ENCODE data around the gene TDP1. TPM values are rescaled to one million over a fixed set of nuclear protein-coding genes. Genes with fewer than 3 reads are reported as not detected.

Gene TDP1
- total RNA-seq, 1 donor from 2014 or later = 3.4 TPM

DNA sequence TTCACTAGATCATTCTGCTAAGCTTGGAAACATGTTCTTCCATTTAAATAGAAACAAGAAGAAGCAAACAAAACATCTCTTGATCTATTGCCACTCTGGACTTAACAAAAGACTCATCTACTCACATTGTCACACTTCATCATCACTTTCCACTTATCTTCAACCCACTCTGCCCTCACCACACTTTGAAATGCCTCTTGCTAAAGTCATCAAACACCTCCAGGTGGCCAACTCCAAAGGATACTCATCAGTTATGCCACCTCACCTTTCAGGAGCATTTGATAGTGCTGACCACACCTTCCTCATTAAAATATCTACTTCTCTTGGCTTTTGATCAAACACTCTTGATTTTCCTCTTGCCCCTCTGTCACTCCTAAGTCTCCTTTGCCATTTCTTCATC is 8.4 kb upstream of the TDP1 start:
- Histone ChIP-seq H3K4me3 (no peak overlapping the region), H3K27me3 (ENCODE audit: low read depth) (no peaks in the 10 kb centered on the region), H3K36me3 (peaks cover 9% of the 10 kb centered on the region), H3K9me3 (replicated peaks) (no peaks in the 10 kb centered on the region), H3K27ac (replicated peaks) (no peak overlapping the region), H3K4me1 (no peaks in the 10 kb centered on the region)
- no peak for TF ChIP-seq CTCF (IDR thresholded peaks at IDR 0.05; ENCODE audit: borderline replicate concordance)
- intact Hi-C loops (cut with micrococcal nuclease) = no loop called here
- DNase-seq = no peak

DNA sequence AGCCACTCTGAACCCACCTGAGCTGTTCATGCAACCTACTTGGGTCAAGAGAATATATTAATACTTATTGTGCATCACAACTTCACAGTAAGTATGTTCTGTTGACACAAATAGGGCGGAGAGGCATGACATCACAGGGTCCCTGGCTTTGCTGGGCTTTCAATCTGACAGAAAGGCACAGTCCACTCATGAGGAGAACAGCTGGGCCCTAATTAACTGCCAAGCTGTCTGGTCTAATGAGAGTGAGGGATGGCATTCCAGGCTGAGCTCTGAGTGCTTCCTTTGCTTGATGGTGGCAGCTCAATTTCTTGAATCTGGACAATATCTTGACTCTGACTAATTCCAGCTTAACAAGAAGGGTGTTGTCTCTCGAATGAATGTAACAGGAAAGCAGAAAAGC is 3.2 kb upstream of the TDP1 start:
- H3K9me3 ChIP-seq (replicated peaks) = no peaks in the 10 kb centered on the region
- DNase-seq = no peak
- no peaks in the 10 kb centered on the region for H3K27me3 ChIP-seq (ENCODE audit: low read depth)
- peaks cover 9% of the 10 kb centered on the region for H3K36me3 ChIP-seq
- no peak for TF ChIP-seq CTCF (IDR thresholded peaks at IDR 0.05; ENCODE audit: borderline replicate concordance)
- no peak overlapping the region for H3K4me3 ChIP-seq
- H3K27ac ChIP-seq (replicated peaks) = no peak overlapping the region
- peaks cover 25% of the 10 kb centered on the region for H3K4me1 ChIP-seq
- intact Hi-C loops (cut with micrococcal nuclease) = no loop called here

DNA sequence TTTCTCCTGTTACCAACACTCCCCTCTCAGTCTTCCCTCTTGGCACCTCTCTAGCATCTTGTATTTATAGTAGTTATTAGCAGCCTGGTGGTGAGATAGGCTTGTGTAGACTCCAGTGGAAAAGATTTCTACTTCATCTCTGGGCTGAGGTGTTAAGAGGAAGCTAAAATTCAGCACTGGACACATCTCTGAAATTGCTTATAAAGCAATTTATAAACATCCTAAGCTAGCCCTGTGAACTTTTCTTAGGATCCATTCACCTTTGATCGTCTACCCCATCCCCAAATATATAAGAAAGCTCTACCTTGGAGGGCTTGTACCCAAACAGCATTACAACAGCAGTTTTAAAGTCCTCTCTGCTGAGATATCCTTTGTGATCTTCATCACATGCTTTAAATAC is 2.1 kb upstream of the TDP1 start:
- Histone ChIP-seq H3K4me3 (peak overlapping the region; percentile 82), H3K4me1 (peaks cover 25% of the 10 kb centered on the region), H3K36me3 (peaks cover 9% of the 10 kb centered on the region), H3K27ac (replicated peaks) (no peak overlapping the region), H3K27me3 (ENCODE audit: low read depth) (no peaks in the 10 kb centered on the region), H3K9me3 (replicated peaks) (no peaks in the 10 kb centered on the region)
- DNase-seq = no peak
- intact Hi-C loops (cut with micrococcal nuclease) = no loop called here
- TF ChIP-seq CTCF (IDR thresholded peaks at IDR 0.05; ENCODE audit: borderline replicate concordance) = no peak

- H3K9me3 ChIP-seq (replicated peaks) = no peaks in the 10 kb centered on the region
- peak within 1 kb of the TSS; percentile 82 for H3K4me3 ChIP-seq
- peaks cover 25% of the 10 kb centered on the region for H3K4me1 ChIP-seq
- peak; percentile 97 for DNase-seq
- H3K27me3 ChIP-seq (ENCODE audit: low read depth) = no peaks in the 10 kb centered on the region
- no peak for TF ChIP-seq CTCF (IDR thresholded peaks at IDR 0.05; ENCODE audit: borderline replicate concordance)
- H3K36me3 ChIP-seq = peaks cover 6% of the 10 kb centered on the region
- intact Hi-C loops (cut with micrococcal nuclease) = no loop called here
- H3K27ac ChIP-seq (replicated peaks) = peak within 1 kb of the TSS; percentile 84
These were observed 1.4 kb upstream of the TDP1 start, which contains the start of gene EFCAB11 for GRCh38 chr14:89954070-89955021. Gene EFCAB11 (minus strand): TSS chr14:89954730. CDS start chr14:89954660, 70 bp downstream.

GRCh38 chr14:89955022-89955744 is 544 bp upstream of the TDP1 start:
- DNase-seq = no peak

More at GRCh38 chr14:89955022-89955744, 544 bp upstream of the TDP1 start:
- Histone ChIP-seq H3K4me1 (peaks cover 25% of the 10 kb centered on the region), H3K27ac (replicated peaks) (peak overlapping the region; percentile 84), H3K9me3 (replicated peaks) (no peaks in the 10 kb centered on the region), H3K4me3 (peak overlapping the region; percentile 82), H3K27me3 (ENCODE audit: low read depth) (no peaks in the 10 kb centered on the region), H3K36me3 (no peaks in the 10 kb centered on the region)
- intact Hi-C loops (cut with micrococcal nuclease) = no loop called here
- no peak for TF ChIP-seq CTCF (IDR thresholded peaks at IDR 0.05; ENCODE audit: borderline replicate concordance)

Measured in left ventricle myocardium inferior (tissue), 1 donor.